Lower leg skin (tissue), 4 donors: Measurements from ENCODE around the gene SLC25A25. TPM values are rescaled to one million over a fixed set of nuclear protein-coding genes. Genes with fewer than 3 reads are reported as not detected.

Experiments
- DNase-seq, 2 donors: peaks; one replicate each; pipeline ENCODE4 v3.0.0-alpha.2; 2019; ENCODE audit warnings: low spot score in 2 of 2
- H3K4me3 ChIP-seq: fragments of 200-600 bp; sonication (generic); 2 replicates; pipeline ENCODE4 v1.5.1; 2017; ENCODE audit warnings: mild to moderate bottlenecking, low read depth; ENCODE audit not compliant: poor library complexity, severe bottlenecking
- CTCF ChIP-seq, 3 donors: fragments of 450-650 bp; IDR thresholded peaks; one replicate each; pipeline ENCODE4 v1.5.1; 2016; ENCODE audit warnings: antibody characterized with exemption in 3 of 3, mild to moderate bottlenecking in 3 of 3, moderate library complexity in 2 of 3
- POLR2A ChIP-seq, 2 donors: fragments of 450-650 bp; IDR thresholded peaks; one replicate each; pipeline ENCODE4 v1.6.1; 2016 to 2017; ENCODE audit warnings: antibody characterized with exemption in 2 of 2, mild to moderate bottlenecking in 1 of 2, moderate library complexity in 1 of 2
- WGBS, 2 donors: methylation state at CpG; one replicate each; pipeline ENCODE4 v1.1.5; 2018; 5-methylcytosine and 5-hydroxymethylcytosine counted together
- intact Hi-C: fragments of 100-400 bp; cut with DNase I; formaldehyde crosslinking; loops from one replicate; pipeline ENCODE4 v1.15.0; 2023; ENCODE audit warnings: low total_unique reads
- total RNA-seq, 4 donors: library from RNA; depleted of rRNA; stranded (reverse); fragments of >200 nt; gene quantifications; one replicate each; pipeline ENCODE4 v1.1.0, GENCODE V29; 2016

The SLC25A25 gene
- total RNA-seq, 4 donors from 2014 or later, result 26.4 to 40.3 (median 32.0) TPM

GRCh38 chr9:128113526-128114325 lies 45.7 kb downstream of the SLC25A25 start:
- TF ChIP-seq CTCF (IDR thresholded peaks at IDR 0.05), result no peak
- TF ChIP-seq POLR2A (IDR thresholded peaks at IDR 0.05), result no peak
- intact Hi-C loops, result no loop called here
- H3K4me3 ChIP-seq, result no peak overlapping the region
- DNase-seq, result no peak
- 90 to 96% methylated on average over 12 of the region's 12 CpGs for WGBS, 2 donors

GRCh38 chr9:128114326-128115186 lies 46.5 kb downstream of the SLC25A25 start:
- TF ChIP-seq CTCF (IDR thresholded peaks at IDR 0.05) (no peak), POLR2A (IDR thresholded peaks at IDR 0.05) (no peak)
- H3K4me3 ChIP-seq, result no peak overlapping the region
- intact Hi-C loops, result loop anchor here (5.0 kb wide), 1 partner anchor 167 kb away; no protein-coding TSS in a partner anchor
- peak in 1 of 2 donors; percentile 85 for DNase-seq
- whole genome bisulfite sequencing, 2 donors, result 81 to 86% methylated on average over 29 of the region's 29 CpGs

- DNase-seq, result peak in 1 of 2 donors; percentile 82
- intact Hi-C loops, result loop anchor here (5.0 kb wide), 1 partner anchor 168 kb away; no protein-coding TSS in a partner anchor
Observed at GRCh38 chr9:128115187-128116103, 47.4 kb downstream of the SLC25A25 start.

GRCh38 chr9:128116104-128117083 lies 48.4 kb downstream of the SLC25A25 start:
- TF ChIP-seq POLR2A (IDR thresholded peaks at IDR 0.05) (no peak), CTCF (IDR thresholded peaks at IDR 0.05) (no peak)
- intact Hi-C loops, result loop anchor here (5.0 kb wide), 1 partner anchor 169 kb away; no protein-coding TSS in a partner anchor
- DNase-seq, result peak in 1 of 2 donors; percentile 85
- WGBS, 2 donors, result 87 to 89% methylated on average over 16 of the region's 16 CpGs
- no peak overlapping the region for H3K4me3 ChIP-seq

More at GRCh38 chr9:128115187-128116103, 47.4 kb downstream of the SLC25A25 start:
- no peak overlapping the region for H3K4me3 ChIP-seq
- WGBS, 2 donors, result 86 to 92% methylated on average over 24 of the region's 26 CpGs
- TF ChIP-seq POLR2A (IDR thresholded peaks at IDR 0.05) (no peak), CTCF (IDR thresholded peaks at IDR 0.05) (no peak)
